ENCODE data around the gene ZHX3. TPM values are rescaled to one million over a fixed set of nuclear protein-coding genes. Genes with fewer than 3 reads are reported as not detected.

Gene ZHX3
- polyA plus RNA-seq, 3 donors, result 0.58 to 3.2 (median 1.1) TPM

- TF ChIP-seq, protein P1, sequence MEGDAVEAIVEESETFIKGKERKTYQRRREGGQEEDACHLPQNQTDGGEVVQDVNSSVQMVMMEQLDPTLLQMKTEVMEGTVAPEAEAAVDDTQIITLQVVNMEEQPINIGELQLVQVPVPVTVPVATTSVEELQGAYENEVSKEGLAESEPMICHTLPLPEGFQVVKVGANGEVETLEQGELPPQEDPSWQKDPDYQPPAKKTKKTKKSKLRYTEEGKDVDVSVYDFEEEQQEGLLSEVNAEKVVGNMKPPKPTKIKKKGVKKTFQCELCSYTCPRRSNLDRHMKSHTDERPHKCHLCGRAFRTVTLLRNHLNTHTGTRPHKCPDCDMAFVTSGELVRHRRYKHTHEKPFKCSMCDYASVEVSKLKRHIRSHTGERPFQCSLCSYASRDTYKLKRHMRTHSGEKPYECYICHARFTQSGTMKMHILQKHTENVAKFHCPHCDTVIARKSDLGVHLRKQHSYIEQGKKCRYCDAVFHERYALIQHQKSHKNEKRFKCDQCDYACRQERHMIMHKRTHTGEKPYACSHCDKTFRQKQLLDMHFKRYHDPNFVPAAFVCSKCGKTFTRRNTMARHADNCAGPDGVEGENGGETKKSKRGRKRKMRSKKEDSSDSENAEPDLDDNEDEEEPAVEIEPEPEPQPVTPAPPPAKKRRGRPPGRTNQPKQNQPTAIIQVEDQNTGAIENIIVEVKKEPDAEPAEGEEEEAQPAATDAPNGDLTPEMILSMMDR (IDR thresholded peaks at IDR 0.05), result no peak
- Histone ChIP-seq H3K4me1 (ENCODE audit: control insufficient read depth in 1 of 2, insufficient read depth in 2 of 2, low read length in 2 of 2) (no peaks in the 10 kb centered on the region), H3K9me3 (replicated peaks in 1 of 2; ENCODE audit: control insufficient read depth in 1 of 2, insufficient read depth in 1 of 2, low read length in 2 of 2) (no peaks in the 10 kb centered on the region), H4K20me1 (ENCODE audit: insufficient read depth, low read length) (no peaks in the 10 kb centered on the region), H3K4me2 (replicated peaks; ENCODE audit: extremely low read depth, low read length, poor library complexity, severe bottlenecking) (no peak overlapping the region), H3K4me3 (replicated peaks in 1 of 3; ENCODE audit: low read depth in 2 of 3, low read length in 3 of 3) (no peak overlapping the region), H2AFZ (ENCODE audit: insufficient read depth, low read depth, low read length, poor library complexity, severe bottlenecking) (no peak overlapping the region), H3K79me2 (ENCODE audit: insufficient read depth, low read length) (no peaks in the 10 kb centered on the region), H3K27me3 (ENCODE audit: control insufficient read depth in 2 of 2, insufficient read depth in 2 of 2, low read length in 2 of 2) (no peaks in the 10 kb centered on the region), H3K27ac (ENCODE audit: low read depth in 1 of 2, low read length in 2 of 2) (no peak overlapping the region), H3K9ac (ENCODE audit: insufficient read depth, low read length, poor library complexity, severe bottlenecking) (no peak overlapping the region), H3K36me3 (replicated peaks in 1 of 2; ENCODE audit: control insufficient read depth in 1 of 2, insufficient read depth in 2 of 2, low read length in 2 of 2) (no peaks in the 10 kb centered on the region)
- H3K36me3 Mint-ChIP-seq, result no peaks in the 10 kb centered on the region
- H3K27me3 Mint-ChIP-seq (ENCODE audit: low read depth in 3 of 3), result peaks cover 0 to 7% (median 0%) of the 10 kb centered on the region in 3 donors
- no peak overlapping the region for H3K27ac Mint-ChIP-seq
- H3K9me3 Mint-ChIP-seq, result peaks cover 0 to 4% (median 0%) of the 10 kb centered on the region in 7 donors
- H3K4me1 Mint-ChIP-seq, result no peaks in the 10 kb centered on the region
- WGBS (ENCODE audit: insufficient coverage), result 100% methylated on average over 2 of the region's 3 CpGs
- DNase-seq, result no peak
- H3K4me3 Mint-ChIP-seq, result no peak overlapping the region
- intact Hi-C loops (cut with micrococcal nuclease), result no loop called here
These were observed 103.3 kb downstream of the ZHX3 start for GRCh38 chr20:41214202-41214601.

- no CpG with 5 or more reads among the region's 1 CpG for WGBS (ENCODE audit: insufficient coverage)
- Mint-ChIP-seq H3K9me3 (peaks cover 0 to 3% (median 0%) of the 10 kb centered on the region in 7 donors), H3K36me3 (no peaks in the 10 kb centered on the region), H3K4me1 (no peaks in the 10 kb centered on the region), H3K4me3 (no peak overlapping the region), H3K27ac (no peak overlapping the region), H3K27me3 (ENCODE audit: low read depth in 3 of 3) (peaks cover 0 to 5% (median 0%) of the 10 kb centered on the region in 3 donors)
- intact Hi-C loops (cut with micrococcal nuclease), result no loop called here
- Histone ChIP-seq H3K9me3 (replicated peaks in 1 of 2; ENCODE audit: control insufficient read depth in 1 of 2, insufficient read depth in 1 of 2, low read length in 2 of 2) (no peaks in the 10 kb centered on the region), H3K9ac (ENCODE audit: insufficient read depth, low read length, poor library complexity, severe bottlenecking) (no peak overlapping the region), H2AFZ (ENCODE audit: insufficient read depth, low read depth, low read length, poor library complexity, severe bottlenecking) (no peak overlapping the region), H3K27me3 (ENCODE audit: control insufficient read depth in 2 of 2, insufficient read depth in 2 of 2, low read length in 2 of 2) (no peaks in the 10 kb centered on the region), H3K4me3 (replicated peaks in 1 of 3; ENCODE audit: low read depth in 2 of 3, low read length in 3 of 3) (no peak overlapping the region), H3K79me2 (ENCODE audit: insufficient read depth, low read length) (no peaks in the 10 kb centered on the region), H3K36me3 (replicated peaks in 1 of 2; ENCODE audit: control insufficient read depth in 1 of 2, insufficient read depth in 2 of 2, low read length in 2 of 2) (no peaks in the 10 kb centered on the region), H4K20me1 (ENCODE audit: insufficient read depth, low read length) (no peaks in the 10 kb centered on the region), H3K4me1 (ENCODE audit: control insufficient read depth in 1 of 2, insufficient read depth in 2 of 2, low read length in 2 of 2) (no peaks in the 10 kb centered on the region), H3K27ac (ENCODE audit: low read depth in 1 of 2, low read length in 2 of 2) (no peak overlapping the region), H3K4me2 (replicated peaks; ENCODE audit: extremely low read depth, low read length, poor library complexity, severe bottlenecking) (no peak overlapping the region)
- DNase-seq, result no peak
- TF ChIP-seq, protein P1 (IDR thresholded peaks at IDR 0.05), result no peak
These were observed 104.2 kb downstream of the ZHX3 start for GRCh38 chr20:41213150-41213820.

All from CD14-positive monocyte (primary cell).